ENCODE measurements around the gene CCR6. TPM values are rescaled to one million over a fixed set of nuclear protein-coding genes. Genes with fewer than 3 reads are reported as not detected.

The CCR6 gene
- total RNA-seq (2021; fragmentation: NEBNext Ultra II Directional; extraction: Animal tissue kit (Norgen Biotek cat#: 25700)): not detected
- long read RNA-seq: 0 reads

DNA sequence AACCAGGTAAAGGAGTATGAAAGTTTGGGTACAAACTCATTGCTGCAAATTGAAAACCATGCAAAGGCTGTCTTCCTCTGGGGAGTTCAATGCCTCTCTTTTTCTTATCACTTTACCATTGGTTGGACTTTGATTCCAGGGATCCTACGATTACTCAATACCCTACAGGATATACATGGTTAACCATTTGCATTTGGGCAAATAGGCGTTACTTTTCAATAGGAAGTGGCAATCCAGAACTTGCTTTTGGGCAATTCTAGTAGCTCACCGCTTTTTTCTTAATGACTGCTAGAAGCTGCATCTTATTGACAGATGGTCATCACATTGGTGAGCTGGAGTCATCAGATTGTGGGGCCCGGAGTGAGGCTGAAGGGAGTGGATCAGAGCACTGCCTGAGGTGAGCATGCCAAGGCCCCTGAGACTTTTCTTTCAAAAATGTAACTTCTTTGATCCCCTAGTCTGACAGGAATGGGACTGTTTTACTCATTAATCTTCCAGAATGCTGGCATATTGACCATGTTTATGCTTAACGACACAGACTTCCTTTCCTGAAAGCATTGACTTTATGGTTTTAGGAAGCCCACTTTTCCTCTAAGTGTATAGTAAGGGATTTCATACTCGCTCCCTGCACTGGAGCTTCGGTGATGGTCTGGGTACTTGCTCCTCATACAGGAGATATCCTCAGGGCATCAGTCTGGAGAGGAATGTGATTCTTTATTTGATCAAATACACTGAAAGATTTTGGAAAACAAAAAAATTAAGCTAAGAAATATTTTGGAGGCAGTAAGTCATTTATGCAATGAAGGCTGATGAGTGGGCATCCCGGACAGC is at the start of gene CCR6:
Gene CCR6, plus strand, starts transcription at position 270 of the 831 bp plus-strand sequence. CDS start 13,039 bp downstream, outside the sequence.
- no peak within 1 kb of the TSS for H3K27ac Mint-ChIP-seq
- no peak within 1 kb of the TSS for H3K4me3 Mint-ChIP-seq
- peaks cover 6% of the 10 kb centered on the region for H3K36me3 Mint-ChIP-seq (ENCODE audit: low read depth)
- no peak for TF ChIP-seq CTCF (IDR thresholded peaks at IDR 0.05)
- no peak for DNase-seq
- no peaks in the 10 kb centered on the region for H3K27me3 Mint-ChIP-seq (ENCODE audit: insufficient read depth)
- no peaks in the 10 kb centered on the region for H3K4me1 Mint-ChIP-seq (ENCODE audit: low read depth)
- peaks cover 46% of the 10 kb centered on the region for H3K9me3 Mint-ChIP-seq

GRCh38 chr6:167073679-167074274 is 49.1 kb upstream of the CCR6 start:
- no peaks in the 10 kb centered on the region for H3K36me3 Mint-ChIP-seq (ENCODE audit: low read depth)
- H3K27ac Mint-ChIP-seq: no peak overlapping the region
- DNase-seq: no peak
- no peak for TF ChIP-seq CTCF (IDR thresholded peaks at IDR 0.05)
- no peak overlapping the region for H3K4me3 Mint-ChIP-seq
- H3K4me1 Mint-ChIP-seq (ENCODE audit: low read depth): no peaks in the 10 kb centered on the region
- H3K27me3 Mint-ChIP-seq (ENCODE audit: insufficient read depth): peaks cover 2% of the 10 kb centered on the region; the same call in 1 of the 2 replicates
- H3K9me3 Mint-ChIP-seq: peaks cover 11% of the 10 kb centered on the region; the same call in 1 of the 2 replicates

- H3K27ac Mint-ChIP-seq: no peak overlapping the region
- no peak overlapping the region for H3K4me3 Mint-ChIP-seq
- no peak for TF ChIP-seq CTCF (IDR thresholded peaks at IDR 0.05)
- H3K36me3 Mint-ChIP-seq (ENCODE audit: low read depth): no peaks in the 10 kb centered on the region
- H3K9me3 Mint-ChIP-seq: peaks cover 16% of the 10 kb centered on the region; the same call in 1 of the 2 replicates
- H3K4me1 Mint-ChIP-seq (ENCODE audit: low read depth): no peaks in the 10 kb centered on the region
- DNase-seq: no peak
- peaks cover 2% of the 10 kb centered on the region; the same call in 1 of the 2 replicates for H3K27me3 Mint-ChIP-seq (ENCODE audit: insufficient read depth)
These were observed 45.5 kb upstream of the CCR6 start for GRCh38 chr6:167077241-167077932.

DNA sequence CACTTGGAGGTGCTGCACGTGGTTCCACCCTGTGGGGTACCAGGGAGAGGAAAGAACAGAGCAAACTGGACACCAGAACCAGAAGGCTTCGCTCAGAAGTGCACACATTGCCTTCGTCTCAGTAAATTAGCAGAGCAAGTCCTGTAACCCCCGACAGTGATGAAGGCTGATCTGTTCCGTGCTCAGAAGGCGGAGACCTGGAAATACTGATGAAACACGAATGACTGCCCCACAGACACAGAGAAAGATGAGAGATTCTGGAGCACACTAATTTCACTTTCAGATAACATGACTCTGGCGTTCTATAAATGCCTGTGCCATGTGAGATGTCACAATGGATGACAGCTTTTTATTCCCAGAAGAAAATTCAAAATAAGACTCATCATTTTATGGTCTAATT is 44.2 kb upstream of the CCR6 start:
- H3K9me3 Mint-ChIP-seq: peaks cover 9% of the 10 kb centered on the region; the same call in 1 of the 2 replicates

More for the DNA sequence above, 44.2 kb upstream of the CCR6 start:
- Mint-ChIP-seq H3K4me3 (no peak overlapping the region), H3K27me3 (ENCODE audit: insufficient read depth) (peaks cover 2% of the 10 kb centered on the region; the same call in 1 of the 2 replicates), H3K27ac (no peak overlapping the region), H3K4me1 (ENCODE audit: low read depth) (no peaks in the 10 kb centered on the region), H3K36me3 (ENCODE audit: low read depth) (no peaks in the 10 kb centered on the region)
- no peak for TF ChIP-seq CTCF (IDR thresholded peaks at IDR 0.05)
- no peak for DNase-seq

All from HFFc6 (cell line).